K562 (cell line): ENCODE results near the gene RFNG. TPM values are rescaled to one million over a fixed set of nuclear protein-coding genes. Genes with fewer than 3 reads are reported as not detected.
A peak's percentile ranks its signal among the peaks of the same experiment; 100 is the strongest.

Source experiments
- ATAC-seq: fragments of 200-7000 bp; cut with Tn5 transposase; 3 replicates; pipeline ENCODE4 v1.9.1; 2020; ENCODE audit warnings: moderate library complexity
- BruUV-seq: library from RNA; stranded (reverse); fragments of 400-500 nt; replicated peaks from 2 replicates; lab custom pipeline; 2021; lab: Mats Ljungman, UMichigan
- CTCF ChIA-PET: fragments of 300-600 bp; formaldehyde crosslinking; extraction: SDS; loops from one replicate; lab custom pipeline; 2021; ENCODE audit warnings: low intra/inter-chr PET ratio; lab: Yijun Ruan, JAX
- POLR2A ChIA-PET: fragments of 300-600, 350-650 bp; sonication (Branson Sonifier 250); formaldehyde crosslinking; extraction: SDS; loops from one replicate; lab custom pipeline; 2021; ENCODE audit warnings: antibody characterized with exemption, inconsistent platforms; lab: Yijun Ruan, JAX
- DNase-seq, 4 experiments: peaks; one replicate each; pipeline versions ENCODE4 v3.0.0 to v3.0.0-alpha.2; 2011 to 2018; ENCODE audit warnings: low spot score in 3 of 4, mixed read lengths in 3 of 4; ENCODE audit errors: extremely low read depth in 1 of 4
- FAIRE-seq: peaks from 2 replicates; lab custom pipeline; 2011; peaks lifted over from hg19 to GRCh38; lab: Jason Lieb, UNC
- H2AFZ ChIP-seq: 2 replicates; pipeline ENCODE4 v1.6.0; 2011; ENCODE audit warnings: low read depth, low read length, control low read depth, inconsistent platforms
- H3K27ac ChIP-seq: fragments of 200-600 bp; 3 replicates; pipeline ENCODE4 v1.8.0; 2011; ENCODE audit warnings: low read depth, mild to moderate bottlenecking, control low read depth, inconsistent platforms, low read length, moderate library complexity, mixed read lengths; ENCODE audit errors: extremely low read depth
- H3K27me3 ChIP-seq, 2 experiments: fragments of 300-600 bp in 1 of 2; 2 replicates in 1 of 2; 3 replicates in 1 of 2; pipeline versions ENCODE4 v1.6.0 to v1.8.0; 2011; ENCODE audit warnings: inconsistent platforms in 2 of 2, low read length in 2 of 2, mild to moderate bottlenecking in 1 of 2, mixed read lengths in 1 of 2, moderate library complexity in 1 of 2; ENCODE audit not compliant: control insufficient read depth in 2 of 2, insufficient read depth in 2 of 2
- H3K36me3 ChIP-seq: fragments of 300-600 bp; 3 replicates; pipeline ENCODE4 v1.8.0; 2011; ENCODE audit warnings: mild to moderate bottlenecking, low read length, inconsistent platforms; ENCODE audit not compliant: control insufficient read depth, insufficient read depth
- H3K4me1 ChIP-seq, 2 experiments: fragments of 200-600 bp in 1 of 2; replicated peaks in 1 of 2; 2 replicates in 1 of 2; 3 replicates in 1 of 2; pipeline versions ENCODE4 v1.5.1 to v1.8.0; 2011; ENCODE audit warnings: inconsistent platforms in 2 of 2, low read length in 2 of 2, mild to moderate bottlenecking in 1 of 2, mixed read lengths in 1 of 2, moderate library complexity in 1 of 2; ENCODE audit not compliant: control insufficient read depth in 2 of 2, insufficient read depth in 2 of 2
- H3K4me2 ChIP-seq: 2 replicates; pipeline ENCODE4 v1.6.1; 2011; ENCODE audit warnings: low read length, control low read depth, inconsistent platforms, mixed read lengths; ENCODE audit not compliant: insufficient read depth
- H3K4me3 ChIP-seq: fragments of 200-600 bp; sonication (generic), shearing (Covaris generic); 2 replicates; pipeline ENCODE4 v1.5.1; 2016; ENCODE audit warnings: control low read depth, inconsistent platforms
- H3K79me2 ChIP-seq: fragments of 200-600 bp; 3 replicates; pipeline ENCODE4 v1.8.0; 2011; ENCODE audit warnings: low read length, inconsistent platforms; ENCODE audit not compliant: control insufficient read depth, insufficient read depth
- H3K9ac ChIP-seq, 2 experiments: 2 replicates each; pipeline versions ENCODE4 v1.6.0 to v1.6.1; 2011; ENCODE audit warnings: low read depth in 2 of 2, low read length in 2 of 2, control low read depth in 1 of 2, inconsistent platforms in 1 of 2, mild to moderate bottlenecking in 1 of 2, mixed read lengths in 1 of 2; ENCODE audit not compliant: insufficient read depth in 1 of 2
- H3K9me1 ChIP-seq: one replicate; pipeline ENCODE4 v1.6.0; 2011; ENCODE audit warnings: inconsistent platforms, mild to moderate bottlenecking, low read length, moderate library complexity; ENCODE audit not compliant: control insufficient read depth, insufficient read depth
- H3K9me3 ChIP-seq: replicated peaks from 2 replicates; pipeline ENCODE4 v1.5.1; 2011; ENCODE audit warnings: low read depth, low read length, inconsistent platforms; ENCODE audit not compliant: control insufficient read depth, insufficient read depth
- H4K20me1 ChIP-seq: replicated peaks from 2 replicates; pipeline ENCODE4 v1.6.1; 2011; ENCODE audit warnings: low read length, inconsistent platforms, mixed read lengths; ENCODE audit not compliant: control insufficient read depth, insufficient read depth
- CSDE1 ChIP-seq, 2 experiments: fragments of 450-650 bp; IDR thresholded peaks; 2 replicates each; pipeline ENCODE4 v1.6.1; 2016; ENCODE audit warnings: mild to moderate bottlenecking in 1 of 2
- ELF1 ChIP-seq: fragments of 200-800 bp; sonication (Bioruptor generic); IDR thresholded peaks from 2 replicates; pipeline ENCODE4 v1.6.1; 2016; ENCODE audit warnings: missing genetic modification characterization, missing compliant biosample characterization
- JUN ChIP-seq, 2 experiments: sonication (generic) in 1 of 2; formaldehyde crosslinking in 1 of 2; IDR thresholded peaks; 2 replicates each; pipeline versions ENCODE4 v1.6.1 to v1.8.0; 2012 to 2022; ENCODE audit warnings: borderline replicate concordance in 2 of 2, mild to moderate bottlenecking in 2 of 2, improper control_type of control experiment in 1 of 2, low read depth in 1 of 2, low read length in 1 of 2, missing genetic modification reagents in 1 of 2
- MTA2 ChIP-seq: fragments of 450-650 bp; IDR thresholded peaks from 2 replicates; pipeline ENCODE4 v1.6.1; 2016; ENCODE audit warnings: low read depth
- NR2C2 ChIP-seq, 2 experiments: fragments of 200-800 bp in 1 of 2; sonication (Bioruptor generic) in 1 of 2; sonication (generic) in 1 of 2; formaldehyde crosslinking in 1 of 2; IDR thresholded peaks; 2 replicates each; pipeline versions ENCODE4 v1.6.1 to v1.8.0; 2016 to 2022; ENCODE audit warnings: mild to moderate bottlenecking in 1 of 2, missing compliant biosample characterization in 1 of 2, missing genetic modification characterization in 1 of 2, missing genetic modification reagents in 1 of 2
- PCBP2 ChIP-seq: fragments of 200-400 bp; formaldehyde crosslinking; IDR thresholded peaks from 2 replicates; pipeline ENCODE4 v1.6.1; 2018; ENCODE audit warnings: low read length, low read depth, mild to moderate bottlenecking, moderate library complexity; ENCODE audit not compliant: poor library complexity, severe bottlenecking
- PHF8 ChIP-seq: fragments of 200-600 bp; sonication (generic); IDR thresholded peaks from 2 replicates; pipeline ENCODE4 v1.6.1; 2012; ENCODE audit warnings: mixed run types, mild to moderate bottlenecking, inconsistent platforms, low read length, moderate library complexity, borderline replicate concordance
- POLR2G ChIP-seq: fragments of 200-400 bp; formaldehyde crosslinking; IDR thresholded peaks from 2 replicates; pipeline ENCODE4 v1.6.1; 2017; ENCODE audit warnings: low read depth, mild to moderate bottlenecking, antibody characterized with exemption, low read length, moderate library complexity
- SNIP1 ChIP-seq: fragments of 450-650 bp; IDR thresholded peaks from 2 replicates; pipeline ENCODE4 v1.7.1; 2017; ENCODE audit warnings: low read depth, mild to moderate bottlenecking
- ZSCAN29 ChIP-seq: fragments of 450-650 bp; IDR thresholded peaks from 2 replicates; pipeline ENCODE4 v1.6.1; 2017
- WGBS: fragments of 100-300 bp; shearing (Covaris generic); methylation state at CpG from one replicate; pipeline ENCODE4 v1.1.6; 2016; ENCODE audit warnings: low coverage, mixed read lengths; ENCODE audit not compliant: insufficient coverage; ENCODE audit errors: missing lambda C conversion rate; 5-methylcytosine and 5-hydroxymethylcytosine counted together
- in situ Hi-C: fragments of 300-500 bp; cut with MboI; formaldehyde crosslinking; loops from 4 replicates; pipeline ENCODE4 v1.15.0; 2018; ENCODE audit warnings: inconsistent platforms, mixed read lengths
- intact Hi-C: fragments of 100-400 bp; cut with micrococcal nuclease; formaldehyde crosslinking; loops from 2 replicates; pipeline ENCODE4 v1.14.2; 2022
- polyA plus RNA-seq, 8 experiments: library from polyadenylated mRNA; depleted of rRNA in 4 of 8; stranded (reverse) in 5 of 8; unstranded in 3 of 8; fragments of >200 nt; fragmentation: Nextera tagmentation in 2 of 8; fragmentation: Illumina TruSeq in 1 of 8; extraction: Ambion mirVana in 2 of 8; extraction: Trizol in 1 of 8; gene quantifications; 2 replicates each; pipeline versions ENCODE4 v1.2.1 to v1.2.3, GENCODE V29; 2011 to 2014; ENCODE audit warnings: inconsistent platforms in 1 of 8, missing spikeins in 1 of 8
- total RNA-seq, 7 experiments: library from RNA; depleted of rRNA in 6 of 7; stranded (reverse); fragments of >200 nt in 6 of 7; fragmentation: Illumina TruSeq in 2 of 7; extraction: Trizol in 2 of 7; gene quantifications; 2 replicates each; pipeline versions ENCODE4 v1.2.1 to v1.2.3, GENCODE V29; 2011 to 2021; ENCODE audit warnings: low replicate concordance in 1 of 7
- TF ChIP-seq, protein P1 (sequence below): fragments of 450-650 bp; IDR thresholded peaks from 2 replicates; pipeline ENCODE4 v1.6.1; 2016; ENCODE audit warnings: borderline replicate concordance
- TF ChIP-seq, protein P2 (sequence below): sonication (generic); formaldehyde crosslinking; IDR thresholded peaks from 2 replicates; pipeline ENCODE4 v1.8.0; 2023; ENCODE audit warnings: mild to moderate bottlenecking, missing genetic modification reagents

Gene RFNG
- total and polyA plus RNA-seq, 9 of the 15 experiments (the other 6 are each of a cell fraction or from before 2014, with no cell fraction given): 0.32 to 32.8 (median 9.5) TPM

DNA sequence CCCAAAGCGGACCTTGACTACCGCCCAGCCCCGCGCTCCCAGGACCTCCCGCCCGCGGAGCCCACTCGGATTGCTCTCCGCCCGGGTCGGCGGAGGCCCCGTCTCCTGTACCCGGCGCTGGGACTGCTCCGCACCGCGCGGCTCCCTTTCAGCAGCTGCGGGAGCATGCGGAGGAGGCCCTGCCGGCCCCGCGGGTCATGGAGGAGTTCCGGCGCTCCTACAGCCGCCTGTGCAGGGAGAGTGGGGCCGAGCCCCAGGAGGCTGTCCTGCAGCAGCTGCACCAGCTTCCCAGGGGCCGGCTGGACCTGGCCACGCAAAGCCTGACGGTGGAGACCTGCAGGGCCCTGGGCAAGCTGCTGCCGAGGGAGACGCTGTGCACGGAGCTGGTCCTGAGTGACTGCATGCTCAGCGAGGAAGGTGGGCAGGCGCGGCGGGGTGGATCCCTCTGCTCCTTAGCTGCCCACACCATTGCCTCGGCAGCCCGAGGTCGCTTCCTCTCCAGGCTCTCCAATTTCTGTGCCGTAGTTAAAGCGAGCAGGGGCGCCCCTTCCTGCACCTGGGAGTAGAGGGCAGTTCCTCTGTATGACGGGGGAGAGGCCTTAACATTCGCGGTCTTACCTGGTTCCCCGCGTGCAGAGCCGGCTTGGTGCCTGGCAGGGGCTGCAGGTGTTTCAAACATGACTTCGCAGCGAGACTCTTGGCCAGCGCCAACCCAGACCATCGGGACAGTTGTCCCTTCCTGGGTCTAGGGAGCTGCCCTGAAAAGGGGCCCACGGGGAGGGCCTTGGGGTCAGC is 28.0 kb downstream of the RFNG start:
- H3K79me2 ChIP-seq: peaks cover 36% of the 10 kb centered on the region
- POLR2A ChIA-PET: interaction anchor here (0.5 to 5.0 kb wide), 7 partner anchors 11 to 470 kb away, joined by 3 to 51 read pairs (median 4); partner anchors contain the start of genes ALYREF, ANAPC11 and DCXR
- H3K9ac ChIP-seq: peak overlapping the region; percentile 69 to 97
- 11% methylated on average over 35 of the region's 55 CpGs for WGBS
- ATAC-seq: peak; percentile 22
- H3K4me3 ChIP-seq: peak overlapping the region; percentile 69
- peak overlapping the region; percentile 52; the same call in 2 of the 3 replicates for H3K27ac ChIP-seq
- in situ Hi-C loops: no loop called here
- no peaks in the 10 kb centered on the region for H3K9me1 ChIP-seq
- no TSS peak for BruUV-seq
- DNase-seq: peak in 1 of 4 experiments; percentile 44
- peaks cover 14 to 88% of the 10 kb centered on the region in 2 experiments for H3K4me1 ChIP-seq
- H2AFZ ChIP-seq: peak overlapping the region; percentile 71
- intact Hi-C loops: loop anchor here (1.0 to 5.0 kb wide), 3 partner anchors 8 to 163 kb away; partner anchors contain the start of genes ASPSCR1, P4HB and RAC3
- peak; percentile 51 for FAIRE-seq
- H3K27me3 ChIP-seq: no peaks in the 10 kb centered on the region
- H4K20me1 ChIP-seq: peaks cover 17% of the 10 kb centered on the region
- H3K9me3 ChIP-seq: no peaks in the 10 kb centered on the region
- peaks cover 22% of the 10 kb centered on the region; the same call in 1 of the 3 replicates for H3K36me3 ChIP-seq
- CTCF ChIA-PET: interaction anchor here (0.5 to 6.6 kb wide), 3 partner anchors 64 to 531 kb away, joined by 4 to 103 read pairs (median 4); partner anchors contain the start of gene NOTUM
- H3K4me2 ChIP-seq: peak overlapping the region; percentile 73
- TF ChIP-seq ELF1 (no peak), CSDE1 (IDR thresholded peaks at IDR 0.05) (no peak), SNIP1 (no peak), PCBP2 (no peak), POLR2G (peak; percentile 48), ZSCAN29 (no peak), MTA2 (no peak), JUN (IDR thresholded peaks at IDR 0.05; ENCODE audit: borderline replicate concordance, low read depth, low read length) (no peak), JUN (CRISPR knock-in tag; IDR thresholded peaks at IDR 0.05; ENCODE audit: borderline replicate concordance) (peak; percentile 81; the same call in 1 of the 2 replicates), PHF8 (peak; percentile 36; the same call in 1 of the 2 replicates), NR2C2 (CRISPR knock-in tag; IDR thresholded peaks at IDR 0.05) (no peak), NR2C2 (tag; IDR thresholded peaks at IDR 0.05) (peak; percentile 54; the same call in 1 of the 2 replicates)
- TF ChIP-seq, protein P1, sequence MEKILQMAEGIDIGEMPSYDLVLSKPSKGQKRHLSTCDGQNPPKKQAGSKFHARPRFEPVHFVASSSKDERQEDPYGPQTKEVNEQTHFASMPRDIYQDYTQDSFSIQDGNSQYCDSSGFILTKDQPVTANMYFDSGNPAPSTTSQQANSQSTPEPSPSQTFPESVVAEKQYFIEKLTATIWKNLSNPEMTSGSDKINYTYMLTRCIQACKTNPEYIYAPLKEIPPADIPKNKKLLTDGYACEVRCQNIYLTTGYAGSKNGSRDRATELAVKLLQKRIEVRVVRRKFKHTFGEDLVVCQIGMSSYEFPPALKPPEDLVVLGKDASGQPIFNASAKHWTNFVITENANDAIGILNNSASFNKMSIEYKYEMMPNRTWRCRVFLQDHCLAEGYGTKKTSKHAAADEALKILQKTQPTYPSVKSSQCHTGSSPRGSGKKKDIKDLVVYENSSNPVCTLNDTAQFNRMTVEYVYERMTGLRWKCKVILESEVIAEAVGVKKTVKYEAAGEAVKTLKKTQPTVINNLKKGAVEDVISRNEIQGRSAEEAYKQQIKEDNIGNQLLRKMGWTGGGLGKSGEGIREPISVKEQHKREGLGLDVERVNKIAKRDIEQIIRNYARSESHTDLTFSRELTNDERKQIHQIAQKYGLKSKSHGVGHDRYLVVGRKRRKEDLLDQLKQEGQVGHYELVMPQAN: peak; percentile 47; the same call in 1 of the 2 replicates
- TF ChIP-seq, protein P2, sequence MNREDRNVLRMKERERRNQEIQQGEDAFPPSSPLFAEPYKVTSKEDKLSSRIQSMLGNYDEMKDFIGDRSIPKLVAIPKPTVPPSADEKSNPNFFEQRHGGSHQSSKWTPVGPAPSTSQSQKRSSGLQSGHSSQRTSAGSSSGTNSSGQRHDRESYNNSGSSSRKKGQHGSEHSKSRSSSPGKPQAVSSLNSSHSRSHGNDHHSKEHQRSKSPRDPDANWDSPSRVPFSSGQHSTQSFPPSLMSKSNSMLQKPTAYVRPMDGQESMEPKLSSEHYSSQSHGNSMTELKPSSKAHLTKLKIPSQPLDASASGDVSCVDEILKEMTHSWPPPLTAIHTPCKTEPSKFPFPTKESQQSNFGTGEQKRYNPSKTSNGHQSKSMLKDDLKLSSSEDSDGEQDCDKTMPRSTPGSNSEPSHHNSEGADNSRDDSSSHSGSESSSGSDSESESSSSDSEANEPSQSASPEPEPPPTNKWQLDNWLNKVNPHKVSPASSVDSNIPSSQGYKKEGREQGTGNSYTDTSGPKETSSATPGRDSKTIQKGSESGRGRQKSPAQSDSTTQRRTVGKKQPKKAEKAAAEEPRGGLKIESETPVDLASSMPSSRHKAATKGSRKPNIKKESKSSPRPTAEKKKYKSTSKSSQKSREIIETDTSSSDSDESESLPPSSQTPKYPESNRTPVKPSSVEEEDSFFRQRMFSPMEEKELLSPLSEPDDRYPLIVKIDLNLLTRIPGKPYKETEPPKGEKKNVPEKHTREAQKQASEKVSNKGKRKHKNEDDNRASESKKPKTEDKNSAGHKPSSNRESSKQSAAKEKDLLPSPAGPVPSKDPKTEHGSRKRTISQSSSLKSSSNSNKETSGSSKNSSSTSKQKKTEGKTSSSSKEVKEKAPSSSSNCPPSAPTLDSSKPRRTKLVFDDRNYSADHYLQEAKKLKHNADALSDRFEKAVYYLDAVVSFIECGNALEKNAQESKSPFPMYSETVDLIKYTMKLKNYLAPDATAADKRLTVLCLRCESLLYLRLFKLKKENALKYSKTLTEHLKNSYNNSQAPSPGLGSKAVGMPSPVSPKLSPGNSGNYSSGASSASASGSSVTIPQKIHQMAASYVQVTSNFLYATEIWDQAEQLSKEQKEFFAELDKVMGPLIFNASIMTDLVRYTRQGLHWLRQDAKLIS (CRISPR knock-in tag): no peak
